HG02642 (cell line): ENCODE measurements around the gene ADAMTS15.

ENCODE experiments used
- ATAC-seq: cut with Tn5 transposase; IDR thresholded peaks from one replicate; pipeline ENCODE4 v1.9.1; 2021; ENCODE audit warnings: mild to moderate bottlenecking; ENCODE audit not compliant: unreplicated experiment, poor library complexity

Gene ADAMTS15

GRCh38 chr11:130508913-130509312 is 60.5 kb downstream of the ADAMTS15 start:
- ATAC-seq = no peak

- no peak for ATAC-seq
Observed at GRCh38 chr11:130509942-130510341, 61.5 kb downstream of the ADAMTS15 start.

GRCh38 chr11:130510407-130511006 is 62.1 kb downstream of the ADAMTS15 start:
- ATAC-seq = no peak

- ATAC-seq = no peak
Observed at GRCh38 chr11:130511765-130512164, 63.3 kb downstream of the ADAMTS15 start.

GRCh38 chr11:130512662-130513061 is 64.2 kb downstream of the ADAMTS15 start:
- no peak for ATAC-seq

GRCh38 chr11:130513132-130513531 is 64.7 kb downstream of the ADAMTS15 start:
- no peak for ATAC-seq

- ATAC-seq = no peak
Observed at GRCh38 chr11:130514316-130514715, 65.9 kb downstream of the ADAMTS15 start.

GRCh38 chr11:130514851-130515250 is 66.4 kb downstream of the ADAMTS15 start:
- ATAC-seq = no peak

GRCh38 chr11:130515829-130516553 is 67.5 kb downstream of the ADAMTS15 start:
- no peak for ATAC-seq

GRCh38 chr11:130516554-130517505 is 68.4 kb downstream of the ADAMTS15 start:
- no peak for ATAC-seq

- no peak for ATAC-seq
Observed at GRCh38 chr11:130518164-130518680, 69.8 kb downstream of the ADAMTS15 start.

- no peak for ATAC-seq
Observed at GRCh38 chr11:130519128-130519932, 70.9 kb downstream of the ADAMTS15 start.

- ATAC-seq = no peak
Observed at GRCh38 chr11:130520271-130520671, 71.8 kb downstream of the ADAMTS15 start.

GRCh38 chr11:130522284-130522961 is 74.0 kb downstream of the ADAMTS15 start:
- no peak for ATAC-seq

GRCh38 chr11:130523166-130523565 is 74.7 kb downstream of the ADAMTS15 start:
- no peak for ATAC-seq

- ATAC-seq = no peak
Observed at GRCh38 chr11:130523609-130524008, 75.2 kb downstream of the ADAMTS15 start.

GRCh38 chr11:130524132-130524790 is 75.8 kb downstream of the ADAMTS15 start:
- ATAC-seq = no peak

- ATAC-seq = no peak
Observed at GRCh38 chr11:130525307-130525706, 76.9 kb downstream of the ADAMTS15 start.
